Gastrocnemius medialis (tissue), 4 donors: ENCODE data around the gene AGPS. TPM values are rescaled to one million over a fixed set of nuclear protein-coding genes. Genes with fewer than 3 reads are reported as not detected.

Experiments used
- ATAC-seq, 2 donors: fragments of 150-250 bp; one replicate each; pipeline ENCODE4 v1.9.1; 2016
- DNase-seq, 2 donors: peaks; one replicate each; pipeline ENCODE4 v3.0.0-alpha.2; 2019
- H3K27ac ChIP-seq, 4 donors: fragments of 200-600 bp; sonication (generic); 1 replicate in 1 of 4; 2 replicates in 3 of 4; pipeline ENCODE4 v1.5.1; 2016 to 2018; ENCODE audit warnings: mild to moderate bottlenecking in 2 of 4, moderate library complexity in 1 of 4
- H3K27me3 ChIP-seq, 3 donors: fragments of 200-600 bp; sonication (generic) in 2 of 3; 1 replicate in 1 of 3; 2 replicates in 2 of 3; pipeline versions ENCODE4 v1.5.1 to v1.6.0; 2016 to 2019; ENCODE audit warnings: mild to moderate bottlenecking in 1 of 3, moderate library complexity in 1 of 3
- H3K36me3 ChIP-seq, 2 donors: fragments of 200-600 bp; sonication (generic) in 1 of 2; one replicate each; pipeline ENCODE4 v1.5.1; 2017 to 2018
- H3K4me1 ChIP-seq, 2 donors: fragments of 200-600 bp; sonication (generic) in 1 of 2; one replicate each; pipeline ENCODE4 v1.5.1; 2016 to 2017; ENCODE audit warnings: mild to moderate bottlenecking in 2 of 2
- H3K4me3 ChIP-seq, 4 donors: fragments of 200-600 bp; sonication (generic) in 3 of 4; 1 replicate in 1 of 4; 2 replicates in 3 of 4; pipeline ENCODE4 v1.5.1; 2016 to 2019; ENCODE audit warnings: mild to moderate bottlenecking in 2 of 4
- H3K9me3 ChIP-seq, 3 donors: fragments of 200-600 bp; sonication (generic) in 2 of 3; 1 replicate in 1 of 3; 2 replicates in 2 of 3; pipeline ENCODE4 v1.5.1; 2016 to 2019
- POLR2A ChIP-seq, 2 donors: fragments of 450-650 bp; IDR thresholded peaks; one replicate each; pipeline ENCODE4 v1.6.1; 2017; ENCODE audit warnings: antibody characterized with exemption in 2 of 2, mild to moderate bottlenecking in 2 of 2, moderate library complexity in 2 of 2
- in situ Hi-C, 4 donors: fragments of 200-750 bp; cut with MboI; loops; one replicate each; pipeline versions ENCODE4 v1.15.0 to v1.8.0; 2017; ENCODE audit warnings: low sequenced_read_pairs in 4 of 4
- intact Hi-C: fragments of 100-400 bp; cut with DNase I; formaldehyde crosslinking; loops from one replicate; pipeline ENCODE4 v1.15.1; 2023; ENCODE audit warnings: low total_unique reads
- total RNA-seq, 4 donors: library from RNA; depleted of rRNA; stranded (reverse); fragments of >200 nt; gene quantifications; one replicate each; pipeline versions ENCODE4 v1.1.0 to v1.2.3, GENCODE V29; 2016
- TF ChIP-seq, protein P1 (sequence below), 5 experiments: fragments of 450-650 bp in 3 of 5; fragments of 200-600 bp in 2 of 5; sonication (generic) in 2 of 5; IDR thresholded peaks in 4 of 5; conservative IDR thresholded peaks in 1 of 5; 1 replicate in 4 of 5; 2 replicates in 1 of 5; pipeline ENCODE4 v1.5.1; 2016 to 2019; ENCODE audit warnings: antibody characterized with exemption in 5 of 5, mild to moderate bottlenecking in 3 of 5, moderate library complexity in 3 of 5

The AGPS gene
- total RNA-seq, 4 donors from 2014 or later: 23.1 to 30.9 (median 26.2) TPM

DNA sequence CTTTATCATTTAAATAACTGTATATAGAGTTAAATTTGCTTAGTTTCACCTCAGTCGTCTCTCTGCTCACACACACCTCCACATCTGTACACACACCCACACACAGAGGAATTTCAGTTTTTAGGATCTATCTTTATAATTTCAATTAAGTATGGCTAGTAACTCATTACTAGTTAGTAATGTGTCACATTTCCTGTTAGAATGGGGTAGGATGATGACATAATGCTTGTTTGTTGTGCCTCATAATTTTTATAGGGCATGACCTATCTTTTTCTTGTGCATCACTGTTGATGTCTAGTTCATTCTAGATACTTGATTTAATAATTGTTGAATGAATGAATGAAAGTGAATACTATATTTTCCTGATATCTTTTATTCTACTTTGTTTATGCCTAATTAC, 108.6 kb downstream of the AGPS start:
- TF ChIP-seq, protein P1, sequence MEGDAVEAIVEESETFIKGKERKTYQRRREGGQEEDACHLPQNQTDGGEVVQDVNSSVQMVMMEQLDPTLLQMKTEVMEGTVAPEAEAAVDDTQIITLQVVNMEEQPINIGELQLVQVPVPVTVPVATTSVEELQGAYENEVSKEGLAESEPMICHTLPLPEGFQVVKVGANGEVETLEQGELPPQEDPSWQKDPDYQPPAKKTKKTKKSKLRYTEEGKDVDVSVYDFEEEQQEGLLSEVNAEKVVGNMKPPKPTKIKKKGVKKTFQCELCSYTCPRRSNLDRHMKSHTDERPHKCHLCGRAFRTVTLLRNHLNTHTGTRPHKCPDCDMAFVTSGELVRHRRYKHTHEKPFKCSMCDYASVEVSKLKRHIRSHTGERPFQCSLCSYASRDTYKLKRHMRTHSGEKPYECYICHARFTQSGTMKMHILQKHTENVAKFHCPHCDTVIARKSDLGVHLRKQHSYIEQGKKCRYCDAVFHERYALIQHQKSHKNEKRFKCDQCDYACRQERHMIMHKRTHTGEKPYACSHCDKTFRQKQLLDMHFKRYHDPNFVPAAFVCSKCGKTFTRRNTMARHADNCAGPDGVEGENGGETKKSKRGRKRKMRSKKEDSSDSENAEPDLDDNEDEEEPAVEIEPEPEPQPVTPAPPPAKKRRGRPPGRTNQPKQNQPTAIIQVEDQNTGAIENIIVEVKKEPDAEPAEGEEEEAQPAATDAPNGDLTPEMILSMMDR (IDR thresholded peaks at IDR 0.05 in 4 of 5, conservative IDR thresholded peaks at IDR 0.05 in 1 of 5): no peak
- TF ChIP-seq POLR2A (IDR thresholded peaks at IDR 0.05): no peak
- in situ Hi-C loops: no loop called here
- intact Hi-C loops: no loop called here
- H3K27me3 ChIP-seq: no peaks in the 10 kb centered on the region
- DNase-seq: no peak
- H3K27ac ChIP-seq: no peak overlapping the region
- no peak overlapping the region for H3K4me3 ChIP-seq
- H3K9me3 ChIP-seq: no peaks in the 10 kb centered on the region
- H3K4me1 ChIP-seq: no peaks in the 10 kb centered on the region
- H3K36me3 ChIP-seq: no peaks in the 10 kb centered on the region
- ATAC-seq: no peak

DNA sequence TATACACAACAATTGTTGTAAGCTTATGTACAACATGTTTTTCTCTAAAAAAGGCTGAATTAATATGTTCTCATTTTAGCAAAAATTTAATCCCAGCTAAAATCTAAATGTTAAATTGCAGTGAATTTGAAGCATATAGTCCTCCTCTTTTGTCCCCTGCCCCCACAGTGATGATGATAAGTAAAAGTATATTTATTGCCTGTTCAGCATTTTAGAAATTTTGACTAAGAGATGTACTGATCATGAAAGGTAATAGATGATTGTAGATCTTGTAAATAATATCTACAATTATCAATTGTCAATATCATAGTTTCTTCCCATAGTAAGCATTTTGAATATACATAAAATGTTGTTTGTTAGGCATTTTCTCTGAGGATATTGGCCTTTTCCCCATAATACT, 113.9 kb downstream of the AGPS start:
- DNase-seq: no peak
- intact Hi-C loops (no loop called here), in situ Hi-C loops (no loop called here)
- no peak overlapping the region for H3K27ac ChIP-seq
- no peak overlapping the region for H3K4me3 ChIP-seq
- H3K4me1 ChIP-seq: no peaks in the 10 kb centered on the region
- TF ChIP-seq, protein P1 (IDR thresholded peaks at IDR 0.05 in 4 of 5, conservative IDR thresholded peaks at IDR 0.05 in 1 of 5): no peak
- no peak for TF ChIP-seq POLR2A (IDR thresholded peaks at IDR 0.05)
- H3K27me3 ChIP-seq: no peaks in the 10 kb centered on the region
- H3K36me3 ChIP-seq: peaks cover 0 to 12% of the 10 kb centered on the region in 2 donors
- no peak for ATAC-seq
- H3K9me3 ChIP-seq: no peaks in the 10 kb centered on the region

GRCh38 chr2:177506998-177507397, 114.4 kb downstream of the AGPS start:
- Histone ChIP-seq H3K27ac (no peak overlapping the region), H3K9me3 (no peaks in the 10 kb centered on the region), H3K4me3 (no peak overlapping the region), H3K36me3 (peaks cover 0 to 12% of the 10 kb centered on the region in 2 donors), H3K27me3 (no peaks in the 10 kb centered on the region), H3K4me1 (no peaks in the 10 kb centered on the region)
- ATAC-seq: no peak
- intact Hi-C loops: no loop called here
- in situ Hi-C loops: no loop called here
- TF ChIP-seq POLR2A (IDR thresholded peaks at IDR 0.05): no peak
- TF ChIP-seq, protein P1 (IDR thresholded peaks at IDR 0.05 in 4 of 5, conservative IDR thresholded peaks at IDR 0.05 in 1 of 5): no peak
- DNase-seq: no peak

GRCh38 chr2:177516824-177517544, 124.4 kb downstream of the AGPS start:
- H3K4me1 ChIP-seq: no peaks in the 10 kb centered on the region
- H3K4me3 ChIP-seq: no peak overlapping the region
- intact Hi-C loops: no loop called here
- no peak for ATAC-seq
- no peak for DNase-seq
- no peaks in the 10 kb centered on the region for H3K9me3 ChIP-seq
- H3K27me3 ChIP-seq: no peaks in the 10 kb centered on the region
- H3K27ac ChIP-seq: no peak overlapping the region
- in situ Hi-C loops: no loop called here
- H3K36me3 ChIP-seq: peaks cover 0 to 20% of the 10 kb centered on the region in 2 donors
- TF ChIP-seq, protein P1 (IDR thresholded peaks at IDR 0.05 in 4 of 5, conservative IDR thresholded peaks at IDR 0.05 in 1 of 5): no peak
- no peak for TF ChIP-seq POLR2A (IDR thresholded peaks at IDR 0.05)

GRCh38 chr2:177518754-177519153, 126.2 kb downstream of the AGPS start:
- ATAC-seq: no peak
- DNase-seq: no peak
- Histone ChIP-seq H3K27ac (no peak overlapping the region), H3K36me3 (peaks cover 0 to 15% of the 10 kb centered on the region in 2 donors), H3K27me3 (no peaks in the 10 kb centered on the region), H3K9me3 (no peaks in the 10 kb centered on the region), H3K4me1 (no peaks in the 10 kb centered on the region), H3K4me3 (no peak overlapping the region)
- intact Hi-C loops (no loop called here), in situ Hi-C loops (no loop called here)
- TF ChIP-seq, protein P1 (IDR thresholded peaks at IDR 0.05 in 4 of 5, conservative IDR thresholded peaks at IDR 0.05 in 1 of 5): no peak
- no peak for TF ChIP-seq POLR2A (IDR thresholded peaks at IDR 0.05)
